Measurements from ENCODE around the gene GANC.
"Not testable (repeated sequence)": the region's sequence is repeated elsewhere in the genome, so short reads cannot be mapped to it uniquely, and the experiment has no call there.

GANC gene

GRCh38 chr15:42282344-42282743, 9.3 kb downstream of the GANC start:
- in situ Hi-C loops (cut with HindIII; ENCODE audit: low sequenced_read_pairs), result loop anchor here (5.0 kb wide), 2 partner anchors 45 to 85 kb away; no protein-coding TSS in a partner anchor

DNA sequence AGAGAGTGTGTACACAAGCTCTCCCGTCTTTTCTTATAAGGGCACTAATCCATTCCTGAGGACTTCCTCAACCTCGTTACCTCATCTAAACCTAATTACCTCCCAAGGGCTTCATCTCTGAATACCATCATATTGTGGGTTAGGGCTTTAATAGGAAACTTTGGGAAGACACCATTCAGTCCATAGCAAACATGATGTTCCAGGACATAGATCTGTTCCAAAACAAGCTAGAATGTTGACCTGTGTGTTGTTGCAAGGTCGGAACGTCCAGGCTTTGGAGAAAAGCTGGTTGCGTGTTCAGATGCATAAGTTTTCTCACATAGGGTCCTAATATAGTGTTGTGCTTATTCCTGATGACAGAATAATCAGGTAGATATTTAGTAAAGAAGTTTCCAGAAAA, 9.9 kb downstream of the GANC start:
- in situ Hi-C loops (cut with HindIII; ENCODE audit: low sequenced_read_pairs), result loop anchor here (5.0 kb wide), 2 partner anchors 44 to 84 kb away; no protein-coding TSS in a partner anchor

DNA sequence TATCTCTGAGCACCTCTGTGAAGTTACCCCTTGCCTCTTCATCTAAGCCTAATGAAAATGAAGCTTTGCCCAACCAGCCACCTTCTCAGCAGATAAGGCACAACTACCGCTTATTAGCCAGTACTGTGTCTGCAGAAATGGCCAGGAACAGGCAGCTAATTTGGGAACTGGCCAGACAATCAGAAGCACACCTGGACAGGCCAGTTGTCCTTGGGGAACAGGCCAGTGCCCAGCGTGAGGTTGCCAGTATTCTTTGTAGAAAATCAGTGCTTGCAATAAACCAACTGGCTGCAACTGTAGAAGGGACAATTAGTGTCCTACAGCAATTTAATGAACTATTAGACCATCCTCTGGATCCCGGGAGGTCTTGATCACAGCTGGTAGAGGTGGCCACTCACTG, 10.7 kb downstream of the GANC start:
- in situ Hi-C loops (cut with HindIII; ENCODE audit: low sequenced_read_pairs), result loop anchor here (5.0 kb wide), 2 partner anchors 44 to 84 kb away; no protein-coding TSS in a partner anchor

DNA sequence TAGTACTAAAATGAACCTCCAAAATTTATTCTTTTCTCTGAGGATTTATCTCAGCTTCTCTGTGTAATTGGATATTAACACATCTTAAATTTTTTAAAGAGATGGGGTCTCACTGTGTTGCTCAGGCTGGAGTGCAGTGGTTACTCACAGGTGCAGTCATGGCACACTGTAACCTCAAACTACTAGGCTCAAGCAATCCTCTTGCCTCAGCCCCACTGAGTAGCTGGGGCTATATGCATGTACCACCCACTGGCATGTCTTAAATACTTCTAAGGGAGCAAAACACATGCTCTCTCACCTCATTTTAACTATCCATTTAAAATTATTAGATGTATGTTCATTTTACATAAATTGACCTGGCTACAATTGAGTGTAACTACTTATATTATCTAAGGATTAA, 11.6 kb downstream of the GANC start:
- in situ Hi-C loops (cut with HindIII; ENCODE audit: low sequenced_read_pairs), result loop anchor here (5.0 kb wide), 2 partner anchors 43 to 83 kb away; no protein-coding TSS in a partner anchor

DNA sequence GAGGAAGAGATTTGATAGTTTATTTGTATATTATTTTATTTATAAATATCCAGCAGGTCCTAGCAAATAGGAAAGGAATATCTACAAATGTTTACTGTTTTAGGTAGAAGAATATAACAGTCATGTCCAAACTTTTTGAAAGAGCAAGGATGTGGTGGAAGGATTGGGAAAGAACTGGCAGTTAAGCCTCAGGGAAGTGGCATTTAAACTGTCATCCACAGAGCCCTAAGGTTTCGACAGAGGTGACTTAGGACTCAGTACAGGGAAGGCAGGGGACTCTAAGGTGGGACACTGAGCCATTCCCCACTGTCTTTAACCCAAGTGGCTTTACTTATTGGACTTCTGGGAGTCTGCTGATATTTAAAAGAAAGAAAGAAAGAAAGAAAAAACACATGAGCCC, 12.0 kb downstream of the GANC start:
- in situ Hi-C loops (cut with HindIII; ENCODE audit: low sequenced_read_pairs), result no loop called here

GRCh38 chr15:42286445-42287029, 13.5 kb downstream of the GANC start:
- in situ Hi-C loops (cut with HindIII; ENCODE audit: low sequenced_read_pairs), result no loop called here

GRCh38 chr15:42287931-42288330, 14.9 kb downstream of the GANC start:
- in situ Hi-C loops (cut with HindIII; ENCODE audit: low sequenced_read_pairs), result no loop called here

DNA sequence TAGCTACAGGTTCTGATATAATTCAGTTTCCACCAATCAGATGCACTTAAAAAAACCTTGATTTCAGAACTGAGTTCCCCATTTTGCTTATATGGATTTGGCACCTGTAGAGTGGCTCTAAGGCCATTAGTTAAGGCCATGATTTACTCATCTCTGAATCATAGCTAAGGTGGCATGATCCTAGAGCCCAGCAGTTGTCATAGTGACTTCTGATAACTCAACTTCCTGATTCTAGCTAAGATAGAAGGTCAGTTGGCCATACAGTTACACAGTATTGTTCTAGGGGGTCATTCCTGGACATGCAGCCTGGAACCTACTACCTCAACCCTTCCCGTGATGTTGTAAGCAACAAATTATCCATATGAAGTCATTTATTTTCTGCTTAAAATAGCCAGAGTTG, 16.2 kb downstream of the GANC start:
- in situ Hi-C loops (cut with HindIII; ENCODE audit: low sequenced_read_pairs), result no loop called here

DNA sequence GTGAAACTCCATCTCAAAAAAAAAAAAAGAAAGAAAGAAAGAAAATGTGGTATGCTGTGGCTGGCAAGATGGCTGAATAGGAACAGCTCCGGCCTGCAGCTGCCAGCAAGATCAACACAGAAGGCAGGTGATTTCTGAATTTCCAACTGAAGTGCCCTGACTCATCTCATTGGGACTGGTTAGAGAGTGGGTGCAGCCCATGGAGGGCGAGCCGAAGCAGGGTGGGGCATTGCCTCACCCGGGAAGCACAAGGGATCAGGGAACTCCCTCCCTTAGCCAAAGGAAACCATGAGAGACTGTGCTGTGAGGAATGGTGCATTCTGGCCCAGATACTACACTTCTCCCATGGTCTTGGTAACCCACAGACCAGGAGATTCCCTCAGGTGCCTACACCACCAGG, 28.0 kb downstream of the GANC start:
- in situ Hi-C loops (cut with HindIII; ENCODE audit: low sequenced_read_pairs), result not testable (repeated sequence)

GRCh38 chr15:42306681-42307080, 33.7 kb downstream of the GANC start:
- in situ Hi-C loops (cut with HindIII; ENCODE audit: low sequenced_read_pairs), result no loop called here

DNA sequence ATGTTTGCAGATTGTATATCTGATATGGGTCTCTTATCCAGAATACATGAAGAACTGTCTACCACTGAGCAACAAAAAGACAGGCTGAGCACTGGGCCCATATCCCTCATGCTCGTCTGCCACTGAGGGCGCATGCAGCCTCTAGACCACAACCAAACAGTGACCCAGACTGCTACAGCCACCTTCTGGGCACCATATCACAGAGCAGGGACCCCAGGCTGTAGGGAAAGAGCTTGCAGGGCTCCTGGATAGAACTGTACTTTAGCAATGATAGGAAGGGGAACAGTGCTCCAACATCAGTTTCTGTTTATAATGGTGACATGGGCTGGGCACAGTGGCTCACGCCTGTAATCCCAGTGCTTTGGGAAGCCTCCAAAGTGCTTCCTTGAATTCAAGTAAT, 40.5 kb downstream of the GANC start:
- in situ Hi-C loops (cut with HindIII; ENCODE audit: low sequenced_read_pairs), result no loop called here

GRCh38 chr15:42314818-42315217, 41.8 kb downstream of the GANC start:
- in situ Hi-C loops (cut with HindIII; ENCODE audit: low sequenced_read_pairs), result no loop called here

GRCh38 chr15:42315521-42315920, 42.5 kb downstream of the GANC start:
- in situ Hi-C loops (cut with HindIII; ENCODE audit: low sequenced_read_pairs), result no loop called here

- in situ Hi-C loops (cut with HindIII; ENCODE audit: low sequenced_read_pairs), result not testable (repeated sequence)
Measured at GRCh38 chr15:42316282-42316805, 43.3 kb downstream of the GANC start.

GRCh38 chr15:42319206-42319605, 46.2 kb downstream of the GANC start:
- in situ Hi-C loops (cut with HindIII; ENCODE audit: low sequenced_read_pairs), result no loop called here

- in situ Hi-C loops (cut with HindIII; ENCODE audit: low sequenced_read_pairs), result no loop called here
Measured at GRCh38 chr15:42324308-42324707, 51.3 kb downstream of the GANC start.

- in situ Hi-C loops (cut with HindIII; ENCODE audit: low sequenced_read_pairs), result loop anchor here (5.0 kb wide), 1 partner anchor 47 kb away; no protein-coding TSS in a partner anchor
Measured at GRCh38 chr15:42329161-42329560, 56.2 kb downstream of the GANC start.

DNA sequence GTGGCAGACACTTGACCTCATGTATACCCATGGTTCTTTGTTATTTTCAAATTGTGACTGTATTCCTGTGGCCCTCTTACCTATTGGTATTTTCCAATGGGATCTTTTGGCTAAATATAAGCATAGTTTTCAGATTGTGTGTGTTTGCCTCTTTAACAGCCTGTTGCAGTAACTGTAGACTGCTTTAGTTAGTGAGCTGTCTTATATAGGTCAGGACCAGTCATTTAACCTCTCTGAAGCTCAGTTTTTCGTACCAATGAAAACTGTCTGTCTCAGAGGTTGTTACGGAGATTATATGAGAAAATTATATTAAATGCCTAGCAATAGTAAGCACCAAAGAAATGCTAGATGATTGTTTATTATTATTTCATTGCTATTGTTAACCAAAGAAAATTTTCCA, 57.0 kb downstream of the GANC start:
- in situ Hi-C loops (cut with HindIII; ENCODE audit: low sequenced_read_pairs), result loop anchor here (5.0 kb wide), 1 partner anchor 48 kb away; no protein-coding TSS in a partner anchor

DNA sequence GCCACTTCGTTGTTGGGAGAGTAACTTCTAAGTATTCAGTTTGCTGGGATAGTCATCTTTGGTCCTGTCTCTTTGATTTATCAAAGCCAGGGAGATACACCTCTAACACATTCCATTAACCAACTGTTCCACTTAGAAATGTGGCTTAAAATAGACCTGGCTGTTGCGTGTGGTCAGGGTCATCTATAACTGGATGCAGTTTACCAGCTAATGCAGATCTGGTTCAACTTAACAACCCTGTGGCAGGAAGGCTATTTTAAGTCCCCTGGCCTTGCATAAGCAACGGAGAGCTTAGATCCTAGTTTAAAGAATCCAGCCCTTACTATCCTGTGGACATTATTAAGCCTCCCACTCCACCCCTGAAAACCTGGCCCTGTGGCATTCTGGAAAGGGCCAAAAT, 58.2 kb downstream of the GANC start:
- in situ Hi-C loops (cut with HindIII; ENCODE audit: low sequenced_read_pairs), result no loop called here

GRCh38 chr15:42332331-42332730, 59.3 kb downstream of the GANC start:
- in situ Hi-C loops (cut with HindIII; ENCODE audit: low sequenced_read_pairs), result no loop called here

DNA sequence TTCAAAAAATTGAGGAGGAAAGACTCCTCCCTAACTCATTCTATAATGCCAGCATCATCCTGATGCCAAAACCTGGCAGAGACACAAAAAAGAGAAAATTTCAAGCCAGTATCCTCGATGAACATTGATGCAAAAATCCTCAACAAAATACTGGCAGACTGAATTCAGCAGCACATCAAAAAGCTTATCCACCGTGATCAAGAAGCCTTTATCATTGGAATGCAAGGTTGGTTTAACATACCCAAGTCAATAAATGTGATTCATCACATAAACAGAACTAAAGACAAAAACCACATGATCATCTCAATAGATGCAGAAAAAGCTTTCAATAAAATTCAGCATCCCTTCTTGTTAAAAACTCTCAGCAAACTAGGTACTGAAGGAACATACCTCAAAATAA, 62.1 kb downstream of the GANC start:
- in situ Hi-C loops (cut with HindIII; ENCODE audit: low sequenced_read_pairs), result no loop called here

GRCh38 chr15:42336650-42337049, 63.6 kb downstream of the GANC start:
- in situ Hi-C loops (cut with HindIII; ENCODE audit: low sequenced_read_pairs), result not testable (repeated sequence)

DNA sequence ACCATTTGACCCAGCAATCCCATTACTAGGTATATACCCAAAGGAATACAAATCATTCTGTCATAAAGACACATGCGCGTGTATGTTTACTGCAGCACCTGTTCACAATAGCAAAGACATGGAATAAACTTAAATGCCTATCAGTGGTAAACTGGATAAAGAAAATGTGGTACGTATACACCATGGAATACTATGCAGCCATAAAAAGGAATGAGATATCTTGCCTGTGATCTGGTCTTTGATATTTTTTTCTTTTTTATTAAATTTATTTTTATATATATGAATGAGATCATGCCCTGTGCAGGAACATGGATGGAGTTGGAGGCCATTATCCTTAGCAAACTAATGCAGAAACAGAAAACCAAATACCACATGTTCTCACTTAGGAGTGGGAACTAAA, 64.1 kb downstream of the GANC start:
- in situ Hi-C loops (cut with HindIII; ENCODE audit: low sequenced_read_pairs), result not testable (repeated sequence)
